ENCODE data around the gene PKHD1. TPM values are rescaled to one million over a fixed set of nuclear protein-coding genes. Genes with fewer than 3 reads are reported as not detected.

PKHD1 gene
- total RNA-seq, 1 donor from 2014 or later, result 1.6 TPM

DNA sequence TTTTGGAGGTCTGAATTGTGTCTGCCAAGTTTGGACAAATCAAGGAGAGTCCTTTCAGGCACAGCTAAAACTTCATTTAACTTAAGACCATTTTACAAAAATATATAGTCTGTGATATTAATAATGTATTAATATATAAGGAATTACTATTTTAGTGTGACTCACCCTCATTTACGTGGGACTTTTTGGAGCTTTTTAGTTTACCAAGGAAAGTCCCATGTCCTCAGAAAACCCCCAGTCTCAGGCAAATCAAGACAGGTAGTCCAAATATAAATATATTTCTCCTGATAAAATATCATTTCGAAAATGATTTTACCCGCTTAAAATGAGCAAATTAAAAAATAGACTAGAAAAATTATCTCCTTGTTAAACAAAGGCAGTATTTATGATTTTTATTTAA, 479.0 kb downstream of the PKHD1 start:
- H3K4me3 ChIP-seq (ENCODE audit: low read depth, low read length), result no peak overlapping the region
- H3K27me3 ChIP-seq (ENCODE audit: control insufficient read depth, insufficient read depth, low read length), result no peaks in the 10 kb centered on the region
- no peaks in the 10 kb centered on the region for H3K36me3 ChIP-seq (ENCODE audit: control insufficient read depth, insufficient read depth, low read length)
- DNase-seq (ENCODE audit: low read depth), result no peak
- TF ChIP-seq CTCF (IDR thresholded peaks at IDR 0.05; ENCODE audit: insufficient read depth, low read length, poor library complexity, severe bottlenecking), result no peak

- no peak for DNase-seq (ENCODE audit: low read depth)
- Histone ChIP-seq H3K36me3 (ENCODE audit: control insufficient read depth, insufficient read depth, low read length) (no peaks in the 10 kb centered on the region), H3K4me3 (ENCODE audit: low read depth, low read length) (no peak overlapping the region), H3K27me3 (ENCODE audit: control insufficient read depth, insufficient read depth, low read length) (no peaks in the 10 kb centered on the region)
- TF ChIP-seq CTCF (IDR thresholded peaks at IDR 0.05; ENCODE audit: insufficient read depth, low read length, poor library complexity, severe bottlenecking), result no peak
These were observed 486.9 kb downstream of the PKHD1 start for GRCh38 chr6:51600514-51600913.

- Histone ChIP-seq H3K4me3 (ENCODE audit: low read depth, low read length) (no peak overlapping the region), H3K36me3 (ENCODE audit: control insufficient read depth, insufficient read depth, low read length) (no peaks in the 10 kb centered on the region), H3K27me3 (ENCODE audit: control insufficient read depth, insufficient read depth, low read length) (no peaks in the 10 kb centered on the region)
- TF ChIP-seq CTCF (IDR thresholded peaks at IDR 0.05; ENCODE audit: insufficient read depth, low read length, poor library complexity, severe bottlenecking), result no peak
- no peak for DNase-seq (ENCODE audit: low read depth)
These were observed 489.2 kb downstream of the PKHD1 start for GRCh38 chr6:51598171-51598570.

DNA sequence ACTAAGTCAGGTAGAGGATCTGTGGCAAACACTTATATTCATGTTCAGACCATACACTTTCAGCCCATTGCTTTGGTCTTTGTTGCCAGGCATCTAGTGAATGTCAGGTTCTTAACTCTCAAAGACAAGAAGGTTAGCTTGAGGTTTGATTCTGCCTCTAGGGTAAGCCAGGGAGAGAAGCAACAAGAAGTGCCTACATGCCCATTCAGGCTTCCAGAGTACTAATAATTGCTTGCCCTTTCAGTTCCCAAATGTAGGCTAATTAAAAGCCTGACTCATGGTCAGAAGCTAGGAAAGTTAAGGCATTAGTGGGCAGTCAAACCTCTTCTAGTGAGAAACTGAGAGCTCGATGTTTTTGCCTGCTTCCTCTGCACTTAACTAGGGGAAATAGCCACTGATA, 492.4 kb downstream of the PKHD1 start:
- no peak for TF ChIP-seq CTCF (IDR thresholded peaks at IDR 0.05; ENCODE audit: insufficient read depth, low read length, poor library complexity, severe bottlenecking)
- DNase-seq (ENCODE audit: low read depth), result no peak

DNA sequence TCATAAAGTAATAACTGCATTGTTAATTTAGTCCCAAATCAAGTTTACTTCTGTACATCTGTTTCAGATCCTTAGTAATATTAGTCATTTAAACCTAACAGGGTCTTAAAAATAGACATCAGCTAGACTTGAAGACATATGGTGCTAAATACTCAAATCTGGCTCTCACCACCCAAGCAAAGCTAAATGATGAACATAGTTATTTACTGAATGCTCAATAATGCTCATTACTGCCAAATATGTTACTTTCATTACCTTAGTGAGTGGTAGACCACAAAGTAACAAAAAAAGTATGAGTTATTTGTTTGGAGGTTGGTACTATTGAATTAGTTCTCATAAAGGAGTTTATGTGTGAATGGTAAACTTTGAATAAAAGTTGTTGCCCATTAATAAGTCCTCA, 502.1 kb downstream of the PKHD1 start:
- Histone ChIP-seq H3K36me3 (ENCODE audit: control insufficient read depth, insufficient read depth, low read length) (no peaks in the 10 kb centered on the region), H3K27me3 (ENCODE audit: control insufficient read depth, insufficient read depth, low read length) (no peaks in the 10 kb centered on the region), H3K4me3 (ENCODE audit: low read depth, low read length) (no peak overlapping the region)
- DNase-seq (ENCODE audit: low read depth), result no peak
- TF ChIP-seq CTCF (IDR thresholded peaks at IDR 0.05; ENCODE audit: insufficient read depth, low read length, poor library complexity, severe bottlenecking), result no peak

More for the DNA sequence above, 492.4 kb downstream of the PKHD1 start:
- Histone ChIP-seq H3K36me3 (ENCODE audit: control insufficient read depth, insufficient read depth, low read length) (no peaks in the 10 kb centered on the region), H3K4me3 (ENCODE audit: low read depth, low read length) (no peak overlapping the region), H3K27me3 (ENCODE audit: control insufficient read depth, insufficient read depth, low read length) (no peaks in the 10 kb centered on the region)

- no peaks in the 10 kb centered on the region for H3K27me3 ChIP-seq (ENCODE audit: control insufficient read depth, insufficient read depth, low read length)
- H3K4me3 ChIP-seq (ENCODE audit: low read depth, low read length), result no peak overlapping the region
- DNase-seq (ENCODE audit: low read depth), result no peak
- no peak for TF ChIP-seq CTCF (IDR thresholded peaks at IDR 0.05; ENCODE audit: insufficient read depth, low read length, poor library complexity, severe bottlenecking)
- no peaks in the 10 kb centered on the region for H3K36me3 ChIP-seq (ENCODE audit: control insufficient read depth, insufficient read depth, low read length)
These were observed 503.2 kb downstream of the PKHD1 start for GRCh38 chr6:51584163-51584562.
